ENCODE measurements around the gene PCOLCE2. TPM values are rescaled to one million over a fixed set of nuclear protein-coding genes. Genes with fewer than 3 reads are reported as not detected.

The PCOLCE2 gene
- total RNA-seq, 4 donors from 2014 or later, result 5.2 to 9.1 (median 6.0) TPM; not detected in 1

GRCh38 chr3:142909282-142909681, 20.4 kb upstream of the PCOLCE2 start:
- TF ChIP-seq POLR2A (IDR thresholded peaks at IDR 0.05) (no peak), POLR2AphosphoS5 (IDR thresholded peaks at IDR 0.05) (no peak), CTCF (IDR thresholded peaks at IDR 0.05) (no peak), EP300 (IDR thresholded peaks at IDR 0.05; ENCODE audit: low read depth) (no peak)
- intact Hi-C loops (cut with DNase I; ENCODE audit: low total_unique reads), result no loop called here
- no peak for DNase-seq
- no peak overlapping the region for H3K4me3 ChIP-seq
- in situ Hi-C loops (cut with MboI; ENCODE audit: low pct_ligation_motif_present in 1 of 4, low pct_unique_long_range_greater_than_20kb in 1 of 4, low sequenced_read_pairs in 3 of 4), result no loop called here
- H3K4me1 ChIP-seq, result peaks cover 0 to 4% (median under 1%) of the 10 kb centered on the region in 4 donors
- no peaks in the 10 kb centered on the region for H3K36me3 ChIP-seq
- no peaks in the 10 kb centered on the region for H3K9me3 ChIP-seq
- WGBS, 2 donors (ENCODE audit: low coverage in 1 of 2), result 76% methylated on average over 3 of the region's 3 CpGs; no CpG with 5 or more reads in 1 of the 2 donors
- no peak overlapping the region for H3K27ac ChIP-seq
- H3K27me3 ChIP-seq, result no peaks in the 10 kb centered on the region

GRCh38 chr3:142907996-142908395, 19.1 kb upstream of the PCOLCE2 start:
- H3K4me3 ChIP-seq, result no peak overlapping the region
- WGBS, 2 donors (ENCODE audit: low coverage in 1 of 2), result 43 to 50% methylated on average over 1 of the region's 1 CpG
- H3K9me3 ChIP-seq, result no peaks in the 10 kb centered on the region
- peaks cover 0 to 5% (median 2%) of the 10 kb centered on the region in 4 donors for H3K4me1 ChIP-seq
- TF ChIP-seq CTCF (IDR thresholded peaks at IDR 0.05), result no peak
- no peak for DNase-seq
- intact Hi-C loops (cut with DNase I; ENCODE audit: low total_unique reads) (no loop called here), in situ Hi-C loops (cut with MboI; ENCODE audit: low pct_ligation_motif_present in 1 of 4, low pct_unique_long_range_greater_than_20kb in 1 of 4, low sequenced_read_pairs in 3 of 4) (no loop called here)
- H3K36me3 ChIP-seq, result no peaks in the 10 kb centered on the region
- H3K27ac ChIP-seq, result no peak overlapping the region
- H3K27me3 ChIP-seq, result no peaks in the 10 kb centered on the region

GRCh38 chr3:142904639-142905436, 16.0 kb upstream of the PCOLCE2 start:
- Histone ChIP-seq H3K27me3 (no peaks in the 10 kb centered on the region), H3K27ac (peak overlapping the region in 1 of 4 donors; percentile 47), H3K4me1 (peaks cover 0 to 5% (median 2%) of the 10 kb centered on the region in 4 donors), H3K9me3 (no peaks in the 10 kb centered on the region), H3K36me3 (no peaks in the 10 kb centered on the region), H3K4me3 (no peak overlapping the region)
- in situ Hi-C loops (cut with MboI; ENCODE audit: low pct_ligation_motif_present in 1 of 4, low pct_unique_long_range_greater_than_20kb in 1 of 4, low sequenced_read_pairs in 3 of 4), result no loop called here
- peak; percentile 55 for DNase-seq
- TF ChIP-seq CTCF (IDR thresholded peaks at IDR 0.05), result no peak
- TF ChIP-seq POLR2AphosphoS5 (IDR thresholded peaks at IDR 0.05), result peak in 2 of 3 donors; percentile 10 to 33
- no peak for TF ChIP-seq EP300 (IDR thresholded peaks at IDR 0.05; ENCODE audit: low read depth)
- 72 to 76% methylated on average over 8 to 11 of the region's 11 CpGs for WGBS, 2 donors (ENCODE audit: low coverage in 1 of 2)
- intact Hi-C loops (cut with DNase I; ENCODE audit: low total_unique reads), result no loop called here

GRCh38 chr3:142902356-142902755, 13.5 kb upstream of the PCOLCE2 start:
- in situ Hi-C loops (cut with MboI; ENCODE audit: low pct_ligation_motif_present in 1 of 4, low pct_unique_long_range_greater_than_20kb in 1 of 4, low sequenced_read_pairs in 3 of 4) (no loop called here), intact Hi-C loops (cut with DNase I; ENCODE audit: low total_unique reads) (no loop called here)
- WGBS, 2 donors (ENCODE audit: low coverage in 1 of 2), result 75 to 80% methylated on average over 2 of the region's 2 CpGs
- peaks cover 0 to 5% (median 2%) of the 10 kb centered on the region in 4 donors for H3K4me1 ChIP-seq
- no peaks in the 10 kb centered on the region for H3K36me3 ChIP-seq
- H3K27me3 ChIP-seq, result no peaks in the 10 kb centered on the region
- no peak for TF ChIP-seq POLR2AphosphoS5 (IDR thresholded peaks at IDR 0.05)
- no peak for TF ChIP-seq POLR2A (IDR thresholded peaks at IDR 0.05)
- no peak for TF ChIP-seq CTCF (IDR thresholded peaks at IDR 0.05)
- TF ChIP-seq EP300 (IDR thresholded peaks at IDR 0.05; ENCODE audit: low read depth), result no peak
- H3K9me3 ChIP-seq, result no peaks in the 10 kb centered on the region
- H3K4me3 ChIP-seq, result no peak overlapping the region
- no peak for DNase-seq
- no peak overlapping the region for H3K27ac ChIP-seq

All from transverse colon (tissue), 4 donors.